Limb (tissue), 2 donors: Measurements from ENCODE around the gene MCAT.

Source experiments
- DNase-seq, 2 donors: peaks; one replicate each; pipeline ENCODE4 v3.0.0-alpha.2; 2016; ENCODE audit errors: extremely low spot score in 2 of 2

MCAT gene

GRCh38 chr22:43172191-43172590, 29.0 kb upstream of the MCAT start:
- DNase-seq = no peak

GRCh38 chr22:43171607-43172006, 28.4 kb upstream of the MCAT start:
- DNase-seq = no peak

DNA sequence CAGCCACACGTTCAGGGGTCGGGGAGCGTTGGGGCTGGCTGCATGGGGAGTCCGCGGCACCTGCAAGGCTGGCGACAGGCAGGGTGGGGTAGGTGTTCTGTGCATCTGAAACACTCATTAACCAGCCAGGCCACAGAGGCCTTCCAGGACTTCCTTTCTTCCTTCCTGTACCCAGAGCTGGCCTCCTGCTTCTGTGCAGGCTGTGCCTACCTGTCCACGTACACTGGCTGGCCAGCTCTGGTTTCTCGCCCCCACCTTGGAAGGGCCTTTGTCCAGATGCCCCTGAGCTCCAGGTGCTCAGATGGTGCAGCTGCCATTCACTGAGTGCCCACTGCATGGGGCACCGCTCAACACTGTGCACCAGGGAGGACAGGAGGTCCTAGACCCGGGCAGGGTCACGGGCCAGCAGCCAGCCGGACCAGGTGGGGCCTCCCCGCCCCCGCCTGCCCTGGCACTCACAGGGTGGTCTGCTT, 27.9 kb upstream of the MCAT start:
- DNase-seq = no peak

DNA sequence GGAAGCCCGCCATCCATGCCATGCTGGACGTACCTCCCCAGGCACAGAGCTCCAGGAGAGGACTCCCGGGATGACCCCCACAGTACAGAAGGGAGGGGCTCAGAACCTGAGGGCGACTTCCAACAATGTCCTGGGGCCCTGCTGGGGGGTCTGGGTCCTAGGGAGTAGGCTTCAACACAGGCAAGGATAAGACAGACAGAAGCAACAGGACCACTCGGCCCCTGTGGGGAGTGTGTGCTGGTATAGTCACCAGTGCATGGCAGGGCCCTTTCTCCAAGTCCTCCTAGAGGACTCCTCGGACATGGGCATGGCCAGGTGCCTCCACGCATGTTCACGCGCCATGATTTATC, 26.9 kb upstream of the MCAT start:
- DNase-seq = no peak

DNA sequence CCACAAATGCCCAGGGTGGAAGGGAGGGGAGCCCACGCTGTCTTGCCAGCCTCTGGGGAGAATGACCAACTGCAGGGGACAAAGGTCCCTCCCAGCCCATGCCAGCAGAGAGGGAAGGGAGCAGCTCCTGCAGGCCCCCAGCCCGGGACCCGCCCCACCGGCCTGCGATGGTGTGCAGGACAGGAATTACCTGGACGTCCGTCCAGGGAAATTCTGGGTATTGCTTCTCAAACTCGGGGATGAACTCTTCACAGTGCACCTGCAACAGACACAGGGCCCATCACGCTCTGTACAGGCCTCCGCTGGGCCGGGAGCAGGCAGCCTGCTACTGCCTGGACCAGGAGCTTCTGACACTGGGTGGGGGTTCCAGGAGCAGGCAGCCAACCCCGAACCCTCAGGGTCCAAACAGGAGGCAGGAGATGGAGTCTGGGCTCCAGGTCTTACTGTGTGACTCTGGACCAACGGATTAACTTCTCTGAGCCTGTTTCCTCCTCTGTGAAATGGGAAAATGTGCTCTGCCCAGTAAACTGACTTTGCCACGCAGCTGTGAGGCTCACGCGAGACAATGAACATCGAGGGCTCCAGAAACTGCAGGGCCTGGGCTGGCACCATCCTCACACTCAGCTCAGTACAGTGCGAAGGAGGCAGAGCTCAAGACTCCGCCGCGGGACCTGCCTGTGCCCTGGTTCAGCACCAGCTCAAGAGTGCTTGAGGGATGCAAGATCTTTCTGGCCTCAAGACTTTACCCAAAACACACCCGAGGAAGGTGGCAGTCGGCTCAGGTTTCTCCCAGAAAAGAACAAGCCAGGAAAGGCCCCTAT, 26.3 kb upstream of the MCAT start:
- DNase-seq = no peak

GRCh38 chr22:43168471-43169309, 25.5 kb upstream of the MCAT start:
- DNase-seq = no peak

DNA sequence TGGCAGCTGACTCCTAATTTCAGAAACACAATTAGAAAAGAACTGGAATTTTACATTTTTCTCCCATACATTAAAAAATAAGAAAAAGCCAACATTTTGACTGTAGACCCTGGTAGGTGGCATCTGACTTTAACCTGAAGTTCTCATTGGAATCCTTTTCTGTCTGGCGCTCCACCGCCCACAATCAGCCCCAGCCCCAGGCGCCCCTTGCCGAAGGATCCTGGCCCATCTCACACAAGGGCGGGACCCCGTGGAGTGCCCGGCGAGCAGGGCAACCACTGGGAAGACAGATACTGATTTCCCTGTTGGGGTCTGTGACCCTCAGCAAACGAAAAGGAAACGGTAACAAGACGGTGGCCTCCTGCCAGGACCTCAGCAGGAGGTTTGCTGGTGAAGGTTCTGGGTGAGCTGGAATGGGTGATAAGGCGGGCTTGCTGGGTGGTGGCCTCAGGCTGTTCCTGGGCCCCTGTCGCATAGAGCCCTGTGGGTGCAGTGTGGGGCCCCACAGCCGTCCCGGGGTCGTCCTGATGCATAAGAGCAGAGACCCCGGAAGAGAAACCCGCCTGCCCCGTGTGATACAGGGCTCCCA, 23.9 kb upstream of the MCAT start:
- DNase-seq = no peak

DNA sequence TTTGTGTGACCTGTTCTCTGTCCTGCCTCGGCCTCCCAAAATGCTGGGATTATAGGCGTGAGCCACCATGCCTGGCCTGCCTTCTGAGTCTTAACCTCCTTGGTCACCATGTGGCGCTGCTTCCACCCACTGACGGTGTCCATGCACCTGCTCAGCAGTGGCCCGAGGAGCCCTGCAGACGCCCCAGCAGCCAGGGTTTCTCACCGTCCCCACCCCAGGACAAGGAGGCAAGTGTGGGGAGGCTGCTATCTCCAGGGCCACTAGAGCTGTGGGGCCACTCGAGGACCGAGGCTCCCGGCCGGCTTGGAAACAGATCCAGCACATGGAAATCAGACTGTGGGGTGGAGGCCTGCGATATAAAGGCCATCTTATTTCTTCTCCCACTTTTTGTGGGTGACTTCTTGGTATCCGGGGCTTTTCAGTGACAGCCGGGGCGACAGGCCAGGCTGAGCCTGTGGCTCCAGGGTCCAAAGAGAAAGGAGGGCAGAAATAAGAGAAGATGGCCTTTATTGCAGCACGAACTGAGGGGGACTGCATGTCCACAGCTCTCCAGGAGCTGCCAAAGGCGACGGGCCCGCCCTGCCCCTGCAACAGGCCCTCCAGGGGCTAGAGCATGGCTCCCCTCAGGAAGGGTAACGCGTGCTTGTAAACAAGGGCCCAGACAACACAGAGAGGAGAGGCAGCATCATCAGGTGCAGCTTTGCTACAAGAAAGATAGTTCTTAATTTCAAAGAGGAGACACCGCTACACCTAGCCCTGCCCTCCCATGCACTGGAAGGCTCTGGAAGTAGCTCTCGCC, 23.1 kb upstream of the MCAT start:
- DNase-seq = no peak

GRCh38 chr22:43164636-43165035, 21.4 kb upstream of the MCAT start:
- no peak for DNase-seq

DNA sequence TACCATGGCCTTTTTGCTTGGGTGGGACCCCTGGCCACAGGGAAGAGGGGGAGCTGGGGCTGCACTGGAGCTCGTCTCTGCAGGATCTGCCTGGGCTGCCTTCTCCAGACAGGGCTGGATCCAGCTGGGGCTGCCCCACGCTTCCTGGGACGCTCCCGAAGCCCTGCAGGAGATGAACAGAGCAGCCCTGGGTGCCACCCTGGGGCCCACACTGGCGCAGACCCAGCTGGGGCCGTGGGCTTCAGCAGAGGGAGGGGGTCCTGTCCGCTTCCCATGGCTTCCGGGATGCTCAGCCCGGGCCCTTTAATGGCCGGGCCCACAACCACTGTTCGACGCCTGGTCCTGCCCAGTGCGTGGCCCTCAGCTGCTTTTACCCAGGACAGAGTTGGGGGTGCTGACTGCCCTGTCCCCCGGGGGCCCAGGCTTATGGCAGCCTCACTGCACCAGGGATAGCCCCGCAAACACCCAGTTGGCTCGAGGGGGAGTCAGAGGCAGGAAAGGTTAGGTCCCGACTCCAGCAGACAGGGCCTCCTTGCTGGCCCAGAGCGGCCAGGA, 20.1 kb upstream of the MCAT start:
- no peak for DNase-seq

- no peak for DNase-seq
These were observed 19.4 kb upstream of the MCAT start for GRCh38 chr22:43162412-43163150.

DNA sequence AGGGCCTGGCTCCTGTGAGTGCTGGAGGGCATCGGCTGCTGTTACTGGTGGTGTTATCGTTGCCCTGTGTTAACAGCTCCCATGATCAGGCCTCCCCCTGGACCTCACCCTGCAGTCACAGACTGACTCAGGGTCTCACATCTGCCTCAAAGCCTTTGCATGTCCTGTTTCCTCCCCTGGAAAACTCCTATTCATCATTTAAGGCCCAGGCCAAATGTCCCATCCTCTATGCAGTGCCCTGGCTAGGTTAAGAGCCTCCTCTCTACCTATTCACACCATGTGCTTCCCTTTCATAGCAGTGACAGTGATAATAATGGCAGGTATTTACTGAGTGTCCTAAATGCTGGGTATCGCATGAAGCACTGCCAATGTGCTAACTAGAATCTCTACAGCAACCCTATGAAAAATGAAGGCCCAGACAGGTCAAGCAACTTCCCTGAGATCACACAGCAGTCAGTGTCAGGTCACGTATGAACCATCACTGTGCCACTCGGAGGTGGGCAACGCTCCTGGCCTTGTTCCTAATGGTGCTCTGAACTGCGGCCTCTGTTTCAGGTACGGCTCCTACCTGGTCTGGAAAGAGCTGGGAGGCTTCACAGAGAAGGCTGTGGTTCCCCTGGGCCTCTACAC, 17.4 kb upstream of the MCAT start:
- no peak for DNase-seq

DNA sequence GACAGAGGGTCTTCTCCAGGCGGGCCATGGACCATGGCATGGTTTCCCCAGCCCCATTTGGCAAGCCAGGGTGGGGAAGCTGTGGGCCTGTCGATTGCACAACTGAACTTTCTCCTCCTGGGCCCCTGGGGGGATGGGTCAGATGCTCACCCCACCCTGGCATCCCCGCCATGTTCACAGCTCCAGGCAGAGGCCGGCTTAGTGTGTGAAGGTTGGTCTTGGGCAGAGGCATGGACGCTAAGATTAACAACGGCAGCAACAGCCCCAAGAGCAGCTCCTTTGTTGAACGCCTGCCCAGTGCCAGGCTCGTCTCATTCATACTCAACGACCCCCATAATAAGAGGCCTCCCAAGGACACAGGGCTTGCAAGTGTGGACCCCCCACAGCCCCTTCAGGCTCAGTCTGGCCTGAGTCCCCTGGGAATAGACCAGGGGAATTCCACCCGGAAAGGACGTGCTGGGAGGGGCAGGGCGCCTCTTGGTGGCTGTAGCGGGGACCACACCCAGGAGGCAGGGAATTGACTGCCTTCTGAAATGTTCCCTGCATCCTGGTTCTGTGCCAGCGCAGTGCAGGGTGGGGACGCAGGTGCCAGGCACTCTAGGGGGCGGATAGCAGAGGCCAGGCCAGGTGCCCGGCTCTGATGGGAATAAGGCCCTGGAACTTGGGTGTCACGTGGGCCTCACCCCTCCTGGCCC, 16.4 kb upstream of the MCAT start:
- no peak for DNase-seq

DNA sequence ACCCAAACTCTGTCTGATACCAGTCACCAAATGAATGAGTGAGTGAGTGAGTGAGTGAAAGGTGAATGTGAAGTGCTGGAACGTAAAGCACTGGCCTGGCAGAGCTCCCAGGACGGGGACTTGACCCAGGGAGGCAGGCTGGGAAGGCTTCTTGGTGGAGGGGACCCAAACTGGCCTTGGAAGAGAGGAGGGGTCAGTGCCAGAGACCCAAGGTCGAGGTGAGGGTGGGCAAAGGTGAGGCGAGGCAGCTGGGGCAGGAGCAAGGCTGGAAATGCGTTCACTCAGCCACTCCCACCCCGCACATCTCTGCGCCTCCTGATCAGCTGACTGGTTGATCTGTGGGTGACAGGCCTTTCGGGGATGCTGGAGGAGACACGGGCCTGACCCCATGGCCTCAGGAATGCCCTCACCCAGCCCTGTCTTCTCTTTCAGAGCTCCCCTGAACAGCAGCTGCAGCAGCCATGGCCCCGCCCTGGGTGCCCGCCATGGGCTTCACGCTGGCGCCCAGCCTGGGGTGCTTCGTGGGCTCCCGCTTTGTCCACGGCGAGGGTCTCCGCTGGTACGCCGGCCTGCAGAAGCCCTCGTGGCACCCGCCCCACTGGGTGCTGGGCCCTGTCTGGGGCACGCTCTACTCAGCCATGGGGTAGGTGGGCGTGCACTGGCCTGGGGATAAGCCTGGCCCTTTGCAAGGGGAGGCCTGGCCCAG, 15.7 kb upstream of the MCAT start:
- no peak for DNase-seq

- DNase-seq = no peak
These were observed 14.8 kb upstream of the MCAT start for GRCh38 chr22:43157874-43158546.

DNA sequence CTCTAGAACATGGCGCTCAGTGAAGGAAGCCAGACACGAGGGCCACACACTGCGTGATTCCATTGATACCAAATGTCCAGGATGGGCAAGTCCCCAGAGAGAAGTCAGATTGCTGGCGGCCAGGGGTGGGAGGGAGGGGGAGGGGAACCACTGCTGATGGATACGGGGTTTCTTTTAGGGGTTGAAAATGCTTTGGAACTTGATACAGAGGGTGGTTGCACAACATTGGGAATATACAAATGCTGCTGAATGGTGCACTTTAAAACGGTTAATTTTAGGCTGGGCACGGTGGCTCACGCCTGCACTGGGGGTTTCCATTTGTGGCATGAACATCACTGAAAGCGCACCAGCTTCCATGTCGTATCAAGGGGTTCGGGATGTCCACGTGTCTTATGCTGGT, 13.2 kb upstream of the MCAT start:
- no peak for DNase-seq

DNA sequence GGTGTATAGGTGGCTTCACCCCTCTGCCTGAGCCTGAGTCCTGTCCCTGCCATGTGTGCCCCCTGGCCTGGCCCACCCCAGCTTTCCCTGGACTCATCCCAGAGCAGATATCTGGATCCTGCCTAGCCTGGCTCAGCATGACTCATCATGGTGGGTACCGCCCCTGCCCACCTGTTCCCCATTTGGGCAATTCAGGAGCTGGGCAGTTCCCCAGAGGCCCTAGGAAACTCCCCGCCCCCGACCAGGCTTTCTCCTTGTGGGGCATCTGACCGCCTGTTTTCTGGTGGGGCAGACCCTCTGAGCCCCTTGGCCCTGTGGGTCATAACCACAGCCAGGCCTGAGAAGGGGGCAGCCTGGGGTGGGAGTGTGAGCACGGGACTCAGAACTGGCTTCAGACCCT, 12.6 kb upstream of the MCAT start:
- no peak for DNase-seq

DNA sequence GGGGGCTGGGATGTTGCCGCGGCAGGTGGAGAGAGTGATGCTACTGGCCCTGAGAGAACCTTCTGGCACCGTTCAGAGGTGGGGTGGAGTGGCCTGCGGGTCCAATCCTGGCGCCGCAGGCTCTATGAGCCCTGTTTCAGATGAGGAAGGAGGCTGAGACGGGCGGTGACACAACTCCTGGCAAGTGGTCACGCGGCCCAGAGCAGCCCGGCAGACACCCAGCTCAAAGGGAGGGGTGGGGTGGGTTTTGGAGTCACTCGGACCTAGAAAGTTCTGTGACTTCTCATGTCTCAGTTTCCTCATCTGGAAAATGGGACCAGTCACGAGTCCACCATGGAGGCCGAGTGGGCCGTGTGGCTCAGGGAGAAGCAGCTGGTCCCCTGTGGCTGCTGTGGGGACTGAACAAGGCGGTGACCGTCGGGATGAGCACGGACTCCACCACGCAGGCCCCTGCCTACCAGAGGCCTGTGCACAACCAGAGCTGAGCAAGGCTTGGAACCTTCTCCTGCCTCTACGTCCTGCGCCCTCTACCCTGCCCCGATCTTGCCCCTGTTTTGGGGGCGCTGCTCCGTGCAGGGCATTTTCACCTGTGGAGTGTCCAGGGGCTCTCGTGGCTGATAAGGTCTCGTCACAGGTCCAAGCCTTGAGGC, 11.8 kb upstream of the MCAT start:
- no peak for DNase-seq
